Gastrocnemius medialis (tissue), 4 donors: ENCODE measurements around the gene SESN2.

Experiments used
- POLR2A ChIP-seq, 2 donors: fragments of 450-650 bp; IDR thresholded peaks; one replicate each; pipeline ENCODE4 v1.6.1; 2017; ENCODE audit warnings: antibody characterized with exemption in 2 of 2, mild to moderate bottlenecking in 2 of 2, moderate library complexity in 2 of 2
- TF ChIP-seq, protein P1 (sequence below), 5 experiments: fragments of 450-650 bp in 3 of 5; fragments of 200-600 bp in 2 of 5; sonication (generic) in 2 of 5; IDR thresholded peaks in 4 of 5; conservative IDR thresholded peaks in 1 of 5; 1 replicate in 4 of 5; 2 replicates in 1 of 5; pipeline ENCODE4 v1.5.1; 2016 to 2019; ENCODE audit warnings: antibody characterized with exemption in 5 of 5, mild to moderate bottlenecking in 3 of 5, moderate library complexity in 3 of 5

DNA sequence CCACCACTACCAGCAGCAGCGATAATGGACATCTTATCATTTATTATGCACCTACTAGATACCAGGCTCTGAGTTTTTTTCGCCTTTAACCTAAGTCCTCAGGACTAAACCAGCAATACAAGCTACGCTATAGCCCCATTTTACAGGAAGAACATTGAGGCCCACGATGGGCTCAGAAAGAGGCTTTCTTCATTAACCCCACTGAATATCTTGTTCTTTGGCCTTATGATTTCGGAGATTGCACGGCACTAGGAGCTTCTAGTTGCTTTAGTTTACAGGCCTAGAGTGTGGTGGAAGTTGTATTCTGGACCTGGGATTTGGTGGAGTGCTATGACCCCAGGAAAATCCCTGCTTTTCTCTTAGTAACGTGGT lies 1.5 kb downstream of the SESN2 start:
- TF ChIP-seq, protein P1, sequence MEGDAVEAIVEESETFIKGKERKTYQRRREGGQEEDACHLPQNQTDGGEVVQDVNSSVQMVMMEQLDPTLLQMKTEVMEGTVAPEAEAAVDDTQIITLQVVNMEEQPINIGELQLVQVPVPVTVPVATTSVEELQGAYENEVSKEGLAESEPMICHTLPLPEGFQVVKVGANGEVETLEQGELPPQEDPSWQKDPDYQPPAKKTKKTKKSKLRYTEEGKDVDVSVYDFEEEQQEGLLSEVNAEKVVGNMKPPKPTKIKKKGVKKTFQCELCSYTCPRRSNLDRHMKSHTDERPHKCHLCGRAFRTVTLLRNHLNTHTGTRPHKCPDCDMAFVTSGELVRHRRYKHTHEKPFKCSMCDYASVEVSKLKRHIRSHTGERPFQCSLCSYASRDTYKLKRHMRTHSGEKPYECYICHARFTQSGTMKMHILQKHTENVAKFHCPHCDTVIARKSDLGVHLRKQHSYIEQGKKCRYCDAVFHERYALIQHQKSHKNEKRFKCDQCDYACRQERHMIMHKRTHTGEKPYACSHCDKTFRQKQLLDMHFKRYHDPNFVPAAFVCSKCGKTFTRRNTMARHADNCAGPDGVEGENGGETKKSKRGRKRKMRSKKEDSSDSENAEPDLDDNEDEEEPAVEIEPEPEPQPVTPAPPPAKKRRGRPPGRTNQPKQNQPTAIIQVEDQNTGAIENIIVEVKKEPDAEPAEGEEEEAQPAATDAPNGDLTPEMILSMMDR (IDR thresholded peaks at IDR 0.05 in 4 of 5, conservative IDR thresholded peaks at IDR 0.05 in 1 of 5): no peak
- TF ChIP-seq POLR2A (IDR thresholded peaks at IDR 0.05): no peak
